ENCODE measurements around the gene RNU4-1.

The RNU4-1 gene

DNA sequence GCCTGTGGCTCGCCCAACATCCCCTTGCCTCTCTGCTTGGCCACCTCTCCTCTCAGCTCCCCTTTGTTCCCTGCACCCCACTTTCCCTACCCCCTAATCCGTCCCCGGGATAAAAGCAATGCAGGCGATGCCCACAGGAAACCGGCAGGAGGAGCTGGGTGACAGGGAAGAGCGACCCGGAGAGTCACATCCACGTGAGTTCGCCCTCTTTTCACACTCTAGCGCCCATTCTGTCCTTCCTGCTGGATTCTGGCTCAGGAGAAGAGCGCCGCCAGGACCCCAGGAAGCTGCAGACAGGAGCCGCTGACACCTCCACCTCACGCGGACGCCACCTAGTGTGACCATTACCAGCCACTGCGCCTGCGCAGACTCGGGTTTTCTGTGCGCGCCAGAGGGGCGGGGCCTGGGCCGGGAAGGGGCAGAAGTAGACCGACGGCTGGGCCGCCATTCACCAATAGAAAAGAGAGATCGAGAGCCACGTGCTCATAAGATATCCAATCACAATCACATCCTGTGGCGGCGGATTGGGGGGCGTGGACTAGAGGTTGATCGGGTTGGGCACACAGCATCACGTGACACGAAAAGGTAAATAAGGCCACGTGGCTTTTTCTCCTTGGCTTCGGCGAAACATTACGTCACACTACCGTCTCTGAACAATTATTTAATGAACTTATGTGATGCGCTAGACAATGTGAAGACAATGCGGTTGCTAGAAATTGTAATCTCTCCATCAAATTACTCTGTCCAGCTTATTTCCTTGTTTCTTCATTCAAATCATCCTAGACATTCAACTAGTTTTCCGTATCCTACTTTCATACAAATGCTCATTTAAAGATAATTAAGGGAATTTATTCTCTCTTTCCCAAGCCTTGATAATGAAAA lies 24.4 kb upstream of the RNU4-1 start:
- Mint-ChIP-seq H3K9me3 (no peaks in the 10 kb centered on the region), H3K36me3 (ENCODE audit: low read depth) (no peaks in the 10 kb centered on the region), H3K4me1 (ENCODE audit: low read depth) (peaks cover 15% of the 10 kb centered on the region), H3K27me3 (no peaks in the 10 kb centered on the region), H3K27ac (peak overlapping the region; percentile 93), H3K4me3 (peak overlapping the region; percentile 90)

DNA sequence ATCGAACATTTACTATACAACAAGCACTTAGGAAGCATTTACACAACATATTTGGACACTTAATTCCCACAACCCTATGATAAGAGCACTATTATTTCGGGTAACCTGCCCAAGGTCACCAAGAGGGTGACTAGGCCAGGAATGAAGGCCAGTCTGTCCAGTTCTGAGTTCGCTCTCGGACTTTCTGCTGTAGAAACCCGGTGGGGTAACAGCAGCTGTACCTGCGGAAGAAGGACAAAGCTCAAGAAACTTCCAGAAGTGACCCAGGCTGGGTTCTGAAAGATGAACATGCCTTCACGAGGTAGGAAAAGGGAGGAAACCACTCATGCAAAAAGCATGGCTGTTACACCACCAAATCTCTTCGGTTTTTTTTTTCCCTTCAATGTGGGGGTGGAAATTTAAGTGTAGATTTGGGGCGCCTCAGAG lies 23.8 kb upstream of the RNU4-1 start:
- Mint-ChIP-seq H3K4me3 (peak overlapping the region; percentile 90), H3K27me3 (no peaks in the 10 kb centered on the region), H3K36me3 (ENCODE audit: low read depth) (no peaks in the 10 kb centered on the region), H3K4me1 (ENCODE audit: low read depth) (peaks cover 15% of the 10 kb centered on the region), H3K9me3 (no peaks in the 10 kb centered on the region), H3K27ac (peak overlapping the region; percentile 93)

GRCh38 chr12:120314220-120314619 lies 21.2 kb upstream of the RNU4-1 start:
- no peaks in the 10 kb centered on the region for H3K9me3 Mint-ChIP-seq
- peaks cover 15% of the 10 kb centered on the region for H3K4me1 Mint-ChIP-seq (ENCODE audit: low read depth)
- H3K27ac Mint-ChIP-seq = no peak overlapping the region
- H3K4me3 Mint-ChIP-seq = no peak overlapping the region
- no peaks in the 10 kb centered on the region for H3K36me3 Mint-ChIP-seq (ENCODE audit: low read depth)
- H3K27me3 Mint-ChIP-seq = no peaks in the 10 kb centered on the region

DNA sequence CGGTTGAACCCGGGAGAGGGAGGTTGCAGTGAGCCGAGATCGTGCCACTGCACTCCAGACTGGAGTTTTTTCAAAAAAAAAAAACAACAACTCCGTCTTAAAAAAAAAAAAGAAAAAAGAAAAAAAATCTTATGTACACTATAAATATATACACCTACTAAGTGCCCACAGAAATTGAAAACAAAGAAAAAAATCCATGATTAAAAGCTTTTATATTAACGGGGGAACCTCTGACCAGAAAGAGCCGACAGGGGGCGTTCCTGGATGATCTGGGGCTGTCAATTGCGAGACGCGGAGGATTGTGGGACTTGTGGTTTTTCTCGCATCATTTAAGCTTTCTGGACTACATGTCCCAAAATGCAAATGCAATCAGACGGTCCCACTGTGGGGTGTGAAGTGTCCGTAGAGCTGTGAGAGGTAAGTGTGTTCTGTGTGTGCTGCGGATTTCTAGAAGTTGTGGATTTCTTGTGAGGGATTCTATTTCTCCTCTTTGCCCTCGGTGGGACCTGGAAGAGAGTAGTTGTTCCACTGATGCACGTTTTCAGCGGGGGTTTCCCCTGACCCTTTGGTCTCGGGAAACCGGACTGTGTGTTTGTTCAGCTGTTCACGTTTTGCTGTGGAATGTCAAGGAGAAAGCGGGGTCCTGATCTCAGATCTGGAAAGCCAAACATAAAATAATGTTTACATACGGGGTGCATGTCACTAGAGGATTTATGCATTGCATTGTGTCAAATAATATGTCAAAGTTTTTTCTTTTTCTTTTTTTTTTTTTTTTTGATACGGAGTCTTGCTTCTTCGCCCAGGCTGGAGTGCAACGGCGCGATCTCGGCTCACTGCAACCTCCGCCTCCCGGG lies 9.2 kb upstream of the RNU4-1 start, which contains the start of gene SIRT4:
Gene SIRT4, plus strand, starts transcription at position 360 of the 854 bp plus-strand sequence. CDS start 1,241 bp downstream, outside the sequence.
- peak within 1 kb of the TSS; percentile 91 for H3K27ac Mint-ChIP-seq
- no peaks in the 10 kb centered on the region for H3K27me3 Mint-ChIP-seq
- H3K9me3 Mint-ChIP-seq = no peaks in the 10 kb centered on the region
- peak within 1 kb of the TSS; percentile 99 for H3K4me3 Mint-ChIP-seq
- H3K36me3 Mint-ChIP-seq (ENCODE audit: low read depth) = no peaks in the 10 kb centered on the region
- peaks cover 9% of the 10 kb centered on the region for H3K4me1 Mint-ChIP-seq (ENCODE audit: low read depth)

DNA sequence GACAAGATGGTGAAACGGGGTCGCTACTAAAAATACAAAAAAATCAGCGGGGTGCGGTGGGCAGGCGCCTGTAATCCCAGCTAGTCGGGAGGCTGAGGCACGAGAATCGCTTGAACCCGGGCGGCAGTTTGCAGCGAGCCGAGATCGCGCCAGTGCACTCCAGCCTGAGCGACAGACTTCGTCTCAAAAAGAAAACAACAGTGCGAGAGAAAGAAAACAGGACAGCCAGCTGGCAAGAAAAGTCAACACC lies 701 bp downstream of the RNU4-1 start:
- Mint-ChIP-seq H3K27me3 (no peaks in the 10 kb centered on the region), H3K9me3 (no peaks in the 10 kb centered on the region), H3K36me3 (ENCODE audit: low read depth) (no peaks in the 10 kb centered on the region), H3K4me3 (no peak overlapping the region), H3K4me1 (ENCODE audit: low read depth) (peaks cover 6% of the 10 kb centered on the region), H3K27ac (no peak overlapping the region)

- Mint-ChIP-seq H3K4me1 (ENCODE audit: low read depth) (peaks cover 6% of the 10 kb centered on the region), H3K36me3 (ENCODE audit: low read depth) (no peaks in the 10 kb centered on the region), H3K4me3 (no peak overlapping the region), H3K27ac (no peak overlapping the region), H3K9me3 (no peaks in the 10 kb centered on the region), H3K27me3 (no peaks in the 10 kb centered on the region)
These were observed 2.3 kb downstream of the RNU4-1 start for GRCh38 chr12:120290609-120291305.

GRCh38 chr12:120287491-120287890 lies 5.5 kb downstream of the RNU4-1 start:
- Mint-ChIP-seq H3K27ac (no peak overlapping the region), H3K27me3 (no peaks in the 10 kb centered on the region), H3K36me3 (ENCODE audit: low read depth) (no peaks in the 10 kb centered on the region), H3K4me3 (no peak overlapping the region), H3K4me1 (ENCODE audit: low read depth) (peaks cover 6% of the 10 kb centered on the region), H3K9me3 (no peaks in the 10 kb centered on the region)

DNA sequence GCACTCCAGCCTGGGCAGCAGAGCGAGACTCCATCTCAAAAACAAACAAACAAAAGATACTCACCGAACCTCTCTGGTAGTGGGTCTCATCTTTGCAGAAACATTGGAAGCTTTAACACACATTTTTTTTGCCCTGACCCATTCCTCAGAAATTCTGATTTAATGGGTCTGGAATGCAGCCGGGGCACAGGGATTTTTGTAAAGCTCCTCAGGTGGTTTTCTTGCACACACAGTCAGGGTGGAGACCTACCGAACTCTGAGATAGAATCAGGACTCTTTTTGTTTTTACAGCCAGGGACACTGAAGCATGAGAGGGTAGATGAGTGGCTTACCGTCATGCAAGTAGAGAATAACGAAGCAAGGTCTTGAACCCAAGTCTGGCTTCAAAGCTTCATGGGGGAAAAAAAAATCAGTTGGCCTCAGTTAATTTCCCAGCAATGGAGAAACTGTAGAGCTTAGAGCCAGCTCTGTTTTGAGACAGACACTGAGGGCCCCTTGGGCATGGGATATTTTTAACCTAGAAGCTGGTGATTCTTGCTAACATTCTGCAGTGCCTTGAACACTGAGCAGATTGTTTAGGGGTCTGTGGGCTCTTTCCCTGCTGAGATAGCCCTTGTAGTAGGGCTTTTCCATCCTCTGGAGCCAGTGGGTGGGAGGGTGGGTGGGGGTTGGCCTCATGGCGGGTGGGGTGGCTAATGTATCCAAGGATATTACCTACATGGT lies 6.1 kb downstream of the RNU4-1 start:
- Mint-ChIP-seq H3K36me3 (ENCODE audit: low read depth) (no peaks in the 10 kb centered on the region), H3K27me3 (no peaks in the 10 kb centered on the region), H3K9me3 (no peaks in the 10 kb centered on the region), H3K4me3 (no peak overlapping the region), H3K27ac (no peak overlapping the region), H3K4me1 (ENCODE audit: low read depth) (peaks cover 6% of the 10 kb centered on the region)

DNA sequence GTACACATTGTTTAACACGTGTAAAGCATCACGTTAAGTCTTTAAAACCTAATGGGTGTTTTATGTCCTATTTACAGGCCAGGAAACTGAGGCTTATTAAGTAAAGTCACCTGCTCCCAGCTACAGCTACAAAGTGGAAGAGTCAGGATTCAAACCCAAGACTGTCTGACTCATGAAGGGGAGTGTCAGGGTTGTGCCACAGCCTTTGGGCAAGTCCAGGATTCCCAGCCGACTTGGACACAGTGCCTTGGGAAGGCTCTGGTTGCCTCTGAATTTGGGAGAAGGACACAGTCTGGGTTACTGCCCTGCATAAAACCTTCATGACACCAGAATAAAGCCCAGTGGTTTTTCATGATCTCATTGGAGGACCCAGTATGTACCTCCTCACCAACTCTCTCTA lies 8.7 kb downstream of the RNU4-1 start:
- H3K27me3 Mint-ChIP-seq = no peaks in the 10 kb centered on the region
- H3K4me1 Mint-ChIP-seq (ENCODE audit: low read depth) = no peaks in the 10 kb centered on the region
- H3K4me3 Mint-ChIP-seq = no peak overlapping the region
- H3K36me3 Mint-ChIP-seq (ENCODE audit: low read depth) = no peaks in the 10 kb centered on the region
- no peaks in the 10 kb centered on the region for H3K9me3 Mint-ChIP-seq
- no peak overlapping the region for H3K27ac Mint-ChIP-seq

DNA sequence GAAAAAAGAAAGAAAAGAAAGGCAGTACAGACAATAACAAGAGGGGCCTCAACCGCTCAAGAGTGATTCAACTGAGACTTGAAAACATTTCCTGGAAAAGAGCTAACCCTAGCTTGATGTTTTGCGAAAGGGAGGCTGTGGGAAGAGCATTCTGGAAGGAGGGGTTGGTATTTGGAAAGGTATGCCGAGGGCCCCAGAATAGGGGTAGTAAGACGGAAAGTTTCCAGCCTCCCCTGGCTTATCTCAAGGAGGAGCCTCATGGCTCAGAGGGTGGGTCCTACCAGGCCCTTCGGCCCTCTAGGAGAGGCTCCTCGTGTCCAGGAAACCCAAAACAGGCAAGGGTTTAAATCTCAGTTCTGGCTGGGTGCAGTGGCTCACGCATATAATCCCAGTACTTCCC lies 9.7 kb downstream of the RNU4-1 start:
- H3K4me3 Mint-ChIP-seq = no peak overlapping the region
- H3K9me3 Mint-ChIP-seq = no peaks in the 10 kb centered on the region
- H3K27me3 Mint-ChIP-seq = no peaks in the 10 kb centered on the region
- H3K27ac Mint-ChIP-seq = no peak overlapping the region
- H3K36me3 Mint-ChIP-seq (ENCODE audit: low read depth) = no peaks in the 10 kb centered on the region
- no peaks in the 10 kb centered on the region for H3K4me1 Mint-ChIP-seq (ENCODE audit: low read depth)

DNA sequence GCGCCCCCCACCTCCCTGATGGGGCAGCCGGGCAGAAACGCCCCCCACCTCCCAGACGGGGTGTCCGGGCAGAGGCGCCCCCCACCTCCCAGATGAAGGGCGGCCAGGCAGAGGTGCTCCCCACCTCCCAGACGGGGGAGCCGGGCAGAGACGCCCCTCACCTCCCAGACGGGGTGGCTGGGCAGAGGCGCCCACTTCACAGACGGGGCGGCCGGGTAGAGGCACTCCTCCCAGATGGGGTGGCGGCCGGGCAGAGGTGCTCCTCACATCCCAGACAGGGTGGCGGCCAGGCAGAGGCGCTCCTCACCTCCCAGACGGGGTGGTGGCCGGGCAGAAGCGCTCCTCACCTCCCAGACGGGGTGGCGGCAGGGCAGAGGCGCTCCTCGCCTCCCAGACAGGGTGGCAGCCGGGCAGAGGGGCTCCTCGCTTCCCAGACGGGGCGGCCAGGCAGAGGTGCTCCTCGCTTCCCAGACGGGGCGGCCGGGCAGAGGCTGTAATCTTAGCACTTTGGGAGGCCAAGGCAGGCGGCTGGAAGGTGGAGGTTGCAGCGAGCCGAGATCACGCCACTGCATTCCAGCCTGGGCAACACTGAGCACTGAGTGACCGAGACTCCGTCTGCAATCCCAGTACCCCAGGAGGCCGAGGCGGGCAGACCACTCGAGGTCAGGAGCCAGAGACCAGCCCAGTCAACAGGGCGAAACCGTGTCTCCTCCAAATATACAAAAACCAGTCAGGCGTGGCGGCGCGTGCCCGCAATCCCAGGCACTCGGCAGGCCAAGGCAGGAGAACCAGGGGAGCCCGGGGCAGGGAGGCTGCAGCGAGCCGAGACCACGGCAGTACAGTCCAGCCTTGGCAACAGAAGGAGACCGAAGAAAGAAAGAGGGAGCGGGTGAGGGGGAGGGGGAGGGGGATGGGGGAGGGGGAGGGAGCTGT lies 14.6 kb downstream of the RNU4-1 start:
- H3K9me3 Mint-ChIP-seq = no peaks in the 10 kb centered on the region

DNA sequence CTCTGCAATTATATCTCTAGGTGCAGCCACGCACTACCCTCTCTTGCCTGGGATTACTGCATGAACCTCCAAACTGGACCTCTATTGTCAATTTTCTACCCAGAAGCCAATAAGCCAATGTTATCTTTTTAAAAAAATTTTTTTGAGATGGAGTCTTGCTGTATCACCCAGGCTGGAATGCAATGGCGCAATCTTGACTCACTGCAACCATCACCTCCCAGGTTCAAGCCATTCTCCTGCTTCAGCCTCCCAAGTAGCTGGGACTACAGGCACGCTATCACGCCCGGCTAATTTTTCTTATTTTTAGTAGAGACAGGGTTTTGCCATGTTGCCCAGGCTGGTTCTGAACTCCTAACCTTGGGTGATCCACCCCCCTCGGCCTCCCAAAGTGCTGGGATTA lies 16.3 kb downstream of the RNU4-1 start:
- H3K36me3 Mint-ChIP-seq (ENCODE audit: low read depth) = no peaks in the 10 kb centered on the region
- no peak overlapping the region for H3K27ac Mint-ChIP-seq
- no peaks in the 10 kb centered on the region for H3K9me3 Mint-ChIP-seq
- no peaks in the 10 kb centered on the region for H3K27me3 Mint-ChIP-seq
- no peak overlapping the region for H3K4me3 Mint-ChIP-seq
- no peaks in the 10 kb centered on the region for H3K4me1 Mint-ChIP-seq (ENCODE audit: low read depth)

More for the DNA sequence above, 14.6 kb downstream of the RNU4-1 start:
- H3K36me3 Mint-ChIP-seq (ENCODE audit: low read depth) = no peaks in the 10 kb centered on the region
- H3K27ac Mint-ChIP-seq = no peak overlapping the region
- no peak overlapping the region for H3K4me3 Mint-ChIP-seq
- H3K4me1 Mint-ChIP-seq (ENCODE audit: low read depth) = no peaks in the 10 kb centered on the region
- H3K27me3 Mint-ChIP-seq = no peaks in the 10 kb centered on the region

DNA sequence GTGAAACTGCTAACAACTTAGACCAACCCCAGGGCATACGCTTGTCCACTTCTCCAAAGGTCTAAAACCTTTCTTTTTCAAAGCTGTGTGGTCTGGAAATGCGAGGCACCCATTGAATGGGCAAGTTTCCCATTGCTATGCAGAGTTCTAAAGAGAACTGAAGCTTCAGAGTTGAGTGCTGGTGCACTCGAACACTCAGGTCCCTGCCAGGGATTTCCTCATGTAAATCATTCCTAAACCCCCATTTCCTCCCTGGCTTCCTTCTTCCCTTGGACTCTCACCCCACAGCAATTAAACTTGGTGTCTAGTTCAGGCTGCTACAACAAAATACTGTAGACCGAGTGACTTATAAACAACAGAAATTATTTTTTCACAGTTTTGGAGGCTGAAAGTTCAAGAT lies 25.3 kb downstream of the RNU4-1 start:
- no peaks in the 10 kb centered on the region for H3K36me3 Mint-ChIP-seq (ENCODE audit: low read depth)
- no peak overlapping the region for H3K27ac Mint-ChIP-seq
- no peaks in the 10 kb centered on the region for H3K27me3 Mint-ChIP-seq
- H3K4me1 Mint-ChIP-seq (ENCODE audit: low read depth) = peaks cover 25% of the 10 kb centered on the region
- H3K4me3 Mint-ChIP-seq = no peak overlapping the region
- no peaks in the 10 kb centered on the region for H3K9me3 Mint-ChIP-seq
